ENCODE measurements around the gene DYNC1I2. TPM values are rescaled to one million over a fixed set of nuclear protein-coding genes. Genes with fewer than 3 reads are reported as not detected.
A peak's percentile ranks its signal among the peaks of the same experiment; 100 is the strongest.
"Not testable (repeated sequence)": the region's sequence is repeated elsewhere in the genome, so short reads cannot be mapped to it uniquely, and the experiment has no call there.

DYNC1I2 gene
- total and polyA plus RNA-seq, 8 donors: 23.7 to 59.1 (median 36.4) TPM

- no peak for FAIRE-seq
- intact Hi-C loops (cut with DNase I): no loop called here
- 84 to 89% methylated on average over 5 of the region's 5 CpGs for WGBS, 2 donors
Measured at GRCh38 chr2:171772373-171772772, 85.1 kb downstream of the DYNC1I2 start.

DNA sequence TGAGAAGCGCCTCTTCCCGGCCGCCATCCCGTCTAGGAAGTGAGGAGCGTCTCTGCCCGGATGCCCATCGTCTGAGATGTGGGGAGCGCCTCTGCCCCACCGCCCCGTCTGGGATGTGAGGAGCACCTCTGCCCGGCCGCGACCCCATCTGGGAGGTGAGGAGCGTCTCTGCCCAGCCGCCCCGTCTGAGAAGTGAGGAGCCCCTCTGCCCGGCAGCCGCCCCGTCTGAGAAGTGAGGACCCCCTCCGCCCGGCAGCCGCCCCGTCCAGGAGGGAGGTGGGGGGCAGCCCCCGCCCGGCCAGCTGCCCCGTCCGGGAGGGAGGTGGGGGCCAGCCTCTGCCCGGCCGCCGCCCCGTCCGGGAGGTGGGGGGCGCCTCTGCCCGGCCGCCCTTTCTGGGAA lies 87.3 kb downstream of the DYNC1I2 start:
- H3K27me3 ChIP-seq; intact Hi-C loops (cut with DNase I); H3K36me3 ChIP-seq; FAIRE-seq; H3K4me3 ChIP-seq; DNase-seq; H3K27ac ChIP-seq; ATAC-seq; H3K9me3 ChIP-seq; H3K4me1 ChIP-seq: not testable (repeated sequence)
- WGBS, 2 donors: 94 to 98% methylated on average over 20 to 34 of the region's 35 CpGs

More at GRCh38 chr2:171772373-171772772, 85.1 kb downstream of the DYNC1I2 start:
- no peak overlapping the region for H3K4me3 ChIP-seq
- H3K27me3 ChIP-seq: no peaks in the 10 kb centered on the region
- DNase-seq (no peak), ATAC-seq (no peak)
- no peaks in the 10 kb centered on the region for H3K36me3 ChIP-seq
- H3K4me1 ChIP-seq: no peaks in the 10 kb centered on the region
- no peak overlapping the region for H3K27ac ChIP-seq
- TF ChIP-seq, protein P1, sequence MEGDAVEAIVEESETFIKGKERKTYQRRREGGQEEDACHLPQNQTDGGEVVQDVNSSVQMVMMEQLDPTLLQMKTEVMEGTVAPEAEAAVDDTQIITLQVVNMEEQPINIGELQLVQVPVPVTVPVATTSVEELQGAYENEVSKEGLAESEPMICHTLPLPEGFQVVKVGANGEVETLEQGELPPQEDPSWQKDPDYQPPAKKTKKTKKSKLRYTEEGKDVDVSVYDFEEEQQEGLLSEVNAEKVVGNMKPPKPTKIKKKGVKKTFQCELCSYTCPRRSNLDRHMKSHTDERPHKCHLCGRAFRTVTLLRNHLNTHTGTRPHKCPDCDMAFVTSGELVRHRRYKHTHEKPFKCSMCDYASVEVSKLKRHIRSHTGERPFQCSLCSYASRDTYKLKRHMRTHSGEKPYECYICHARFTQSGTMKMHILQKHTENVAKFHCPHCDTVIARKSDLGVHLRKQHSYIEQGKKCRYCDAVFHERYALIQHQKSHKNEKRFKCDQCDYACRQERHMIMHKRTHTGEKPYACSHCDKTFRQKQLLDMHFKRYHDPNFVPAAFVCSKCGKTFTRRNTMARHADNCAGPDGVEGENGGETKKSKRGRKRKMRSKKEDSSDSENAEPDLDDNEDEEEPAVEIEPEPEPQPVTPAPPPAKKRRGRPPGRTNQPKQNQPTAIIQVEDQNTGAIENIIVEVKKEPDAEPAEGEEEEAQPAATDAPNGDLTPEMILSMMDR (IDR thresholded peaks at IDR 0.05): no peak
- no peaks in the 10 kb centered on the region for H3K9me3 ChIP-seq

- Histone ChIP-seq H3K4me1 (no peaks in the 10 kb centered on the region), H3K27ac (no peak overlapping the region), H3K9me3 (no peaks in the 10 kb centered on the region), H3K36me3 (no peaks in the 10 kb centered on the region), H3K4me3 (no peak overlapping the region), H3K27me3 (no peaks in the 10 kb centered on the region)
- ATAC-seq (no peak), FAIRE-seq (no peak), DNase-seq (no peak)
- WGBS, 2 donors: 90 to 91% methylated on average over 3 of the region's 3 CpGs
- intact Hi-C loops (cut with DNase I): no loop called here
- TF ChIP-seq, protein P1 (IDR thresholded peaks at IDR 0.05): no peak
Measured at GRCh38 chr2:171778515-171778914, 91.2 kb downstream of the DYNC1I2 start.

GRCh38 chr2:171785450-171785849 lies 98.2 kb downstream of the DYNC1I2 start:
- no peak overlapping the region for H3K4me3 ChIP-seq
- TF ChIP-seq, protein P1 (IDR thresholded peaks at IDR 0.05): no peak
- H3K4me1 ChIP-seq: no peaks in the 10 kb centered on the region
- ATAC-seq: no peak
- intact Hi-C loops (cut with DNase I): no loop called here
- 83 to 98% methylated on average over 3 of the region's 3 CpGs for WGBS, 2 donors
- DNase-seq: no peak
- peaks cover 0 to 6% (median 0%) of the 10 kb centered on the region in 3 donors for H3K36me3 ChIP-seq
- no peak for FAIRE-seq
- H3K27me3 ChIP-seq: no peaks in the 10 kb centered on the region
- H3K27ac ChIP-seq: no peak overlapping the region
- no peaks in the 10 kb centered on the region for H3K9me3 ChIP-seq

DNA sequence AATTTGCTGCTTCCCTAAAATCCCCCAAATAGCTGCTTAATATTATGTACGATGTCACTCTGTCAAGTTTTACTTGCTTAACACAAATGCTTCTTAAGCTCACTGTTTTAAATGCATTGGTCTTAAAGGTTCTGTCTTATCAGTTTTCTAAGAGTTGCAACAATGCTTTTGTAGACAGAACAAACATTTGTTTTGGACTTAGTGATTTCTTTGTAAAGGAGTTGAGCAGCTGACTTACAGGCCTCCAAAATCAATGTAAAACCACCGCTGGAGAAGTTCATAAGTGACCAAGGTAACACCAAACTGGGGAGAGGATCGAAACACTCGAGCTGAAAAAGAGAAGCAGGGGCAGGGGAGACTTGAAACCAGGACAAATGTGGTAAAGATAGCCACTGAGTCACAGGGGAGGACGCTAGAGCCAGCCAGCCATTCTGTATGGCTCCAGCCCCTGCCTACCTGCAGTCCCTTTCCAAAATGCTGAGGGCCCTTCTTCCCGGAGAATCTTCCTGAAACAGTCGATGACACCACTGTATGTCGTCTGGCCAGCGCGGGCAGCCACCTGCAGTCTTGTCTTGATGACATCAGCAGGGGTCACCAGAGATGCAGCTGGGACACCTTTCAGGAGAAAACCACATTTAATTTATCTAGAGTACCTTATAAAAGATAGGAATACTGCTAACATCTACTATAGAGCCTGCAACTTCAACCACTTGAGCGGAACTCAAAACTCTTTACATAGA lies 100.2 kb downstream of the DYNC1I2 start:
- 64 to 66% methylated on average over 11 of the region's 11 CpGs for WGBS, 2 donors
- ATAC-seq (peak in 2 of 4 donors; percentile 54 to 60), DNase-seq (no peak), FAIRE-seq (no peak)
- H3K4me3 ChIP-seq: no peak overlapping the region
- no peak overlapping the region for H3K27ac ChIP-seq
- intact Hi-C loops (cut with DNase I): no loop called here
- no peaks in the 10 kb centered on the region for H3K9me3 ChIP-seq
- TF ChIP-seq, protein P1 (IDR thresholded peaks at IDR 0.05): no peak
- peaks cover 0 to 6% (median 0%) of the 10 kb centered on the region in 3 donors for H3K36me3 ChIP-seq
- no peaks in the 10 kb centered on the region for H3K4me1 ChIP-seq
- H3K27me3 ChIP-seq: no peaks in the 10 kb centered on the region

All from pancreas (tissue), 10 donors.